OCI-LY1 (cell line): ENCODE results near the gene NAA25.
"Not testable (repeated sequence)": the region's sequence is repeated elsewhere in the genome, so short reads cannot be mapped to it uniquely, and the experiment has no call there.

Experiments
- H2AFZ ChIP-seq: fragments of 200-600 bp; sonication (generic), shearing (Covaris generic); 2 replicates; pipeline ENCODE4 v1.6.0; 2014; ENCODE audit warnings: antibody characterized with exemption, mild to moderate bottlenecking, low read length
- H3F3A ChIP-seq: fragments of 200-600 bp; sonication (generic), shearing (Covaris generic); 2 replicates; pipeline ENCODE4 v1.6.0; 2014; ENCODE audit warnings: mild to moderate bottlenecking, antibody characterized with exemption, low read length, moderate library complexity; ENCODE audit not compliant: insufficient read depth
- H3K27ac ChIP-seq: fragments of 200-600 bp; sonication (generic); 2 replicates; pipeline ENCODE4 v1.5.1; 2014; ENCODE audit warnings: low read length, mixed run types, mild to moderate bottlenecking, low read depth; ENCODE audit not compliant: poor library complexity, severe bottlenecking
- H3K27me3 ChIP-seq: fragments of 200-600 bp; sonication (generic); 2 replicates; pipeline ENCODE4 v1.6.0; 2014; ENCODE audit warnings: antibody characterized with exemption, mild to moderate bottlenecking, low read length, moderate library complexity; ENCODE audit not compliant: insufficient read depth
- H3K36me3 ChIP-seq: fragments of 200-600 bp; sonication (generic); 2 replicates; pipeline ENCODE4 v1.6.1; 2014; ENCODE audit warnings: mild to moderate bottlenecking, antibody characterized with exemption, low read length, moderate library complexity, mixed read lengths; ENCODE audit not compliant: insufficient read depth
- H3K4me1 ChIP-seq: fragments of 200-600 bp; sonication (generic); 2 replicates; pipeline ENCODE4 v1.5.1; 2014; ENCODE audit warnings: mild to moderate bottlenecking, low read length, moderate library complexity; ENCODE audit not compliant: insufficient read depth, severe bottlenecking
- H3K4me2 ChIP-seq: fragments of 200-600 bp; sonication (generic), shearing (Covaris generic); 2 replicates; pipeline ENCODE4 v1.6.1; 2014; ENCODE audit warnings: low read length
- H3K4me3 ChIP-seq: fragments of 200-600 bp; sonication (generic); 2 replicates; pipeline ENCODE4 v1.5.1; 2014; ENCODE audit warnings: low read length, low read depth, mild to moderate bottlenecking, mixed read lengths; ENCODE audit not compliant: poor library complexity, severe bottlenecking
- H3K79me2 ChIP-seq: fragments of 200-600 bp; shearing (Covaris generic); 2 replicates; pipeline ENCODE4 v1.6.1; 2016; ENCODE audit warnings: mixed run types, low read length, mixed read lengths; ENCODE audit not compliant: insufficient read depth
- H3K9ac ChIP-seq: fragments of 200-600 bp; sonication (generic), shearing (Covaris generic); 2 replicates; pipeline ENCODE4 v1.6.1; 2014; ENCODE audit warnings: mild to moderate bottlenecking, low read length, mixed read lengths
- H3K9me2 ChIP-seq: fragments of 200-600 bp; sonication (generic), shearing (Covaris generic); 2 replicates; pipeline ENCODE4 v1.6.1; 2014; ENCODE audit warnings: low read depth, mild to moderate bottlenecking, low read length, mixed read lengths
- H3K9me3 ChIP-seq: fragments of 200-600 bp; shearing (Covaris generic); 2 replicates; pipeline ENCODE4 v1.6.1; 2014; ENCODE audit warnings: low read length, mixed read lengths
- H4K20me1 ChIP-seq: fragments of 200-600 bp; sonication (generic), shearing (Covaris generic); 2 replicates; pipeline ENCODE4 v1.6.0; 2016; ENCODE audit warnings: mild to moderate bottlenecking, low read length; ENCODE audit not compliant: insufficient read depth
- EZH2 ChIP-seq: fragments of 200-600 bp; sonication (generic), shearing (Covaris generic); IDR thresholded peaks from 2 replicates; pipeline ENCODE4 v1.8.0; 2017; ENCODE audit warnings: borderline replicate concordance, mixed run types, mild to moderate bottlenecking, antibody characterized with exemption, low read length, moderate library complexity, mixed read lengths
- TF ChIP-seq, protein P1 (sequence below): fragments of 200-600 bp; sonication (generic), shearing (Covaris generic); IDR thresholded peaks from 2 replicates; pipeline ENCODE4 v1.5.1; 2017; ENCODE audit warnings: mild to moderate bottlenecking, antibody characterized with exemption, low read length, moderate library complexity, mixed read lengths

NAA25 gene

DNA sequence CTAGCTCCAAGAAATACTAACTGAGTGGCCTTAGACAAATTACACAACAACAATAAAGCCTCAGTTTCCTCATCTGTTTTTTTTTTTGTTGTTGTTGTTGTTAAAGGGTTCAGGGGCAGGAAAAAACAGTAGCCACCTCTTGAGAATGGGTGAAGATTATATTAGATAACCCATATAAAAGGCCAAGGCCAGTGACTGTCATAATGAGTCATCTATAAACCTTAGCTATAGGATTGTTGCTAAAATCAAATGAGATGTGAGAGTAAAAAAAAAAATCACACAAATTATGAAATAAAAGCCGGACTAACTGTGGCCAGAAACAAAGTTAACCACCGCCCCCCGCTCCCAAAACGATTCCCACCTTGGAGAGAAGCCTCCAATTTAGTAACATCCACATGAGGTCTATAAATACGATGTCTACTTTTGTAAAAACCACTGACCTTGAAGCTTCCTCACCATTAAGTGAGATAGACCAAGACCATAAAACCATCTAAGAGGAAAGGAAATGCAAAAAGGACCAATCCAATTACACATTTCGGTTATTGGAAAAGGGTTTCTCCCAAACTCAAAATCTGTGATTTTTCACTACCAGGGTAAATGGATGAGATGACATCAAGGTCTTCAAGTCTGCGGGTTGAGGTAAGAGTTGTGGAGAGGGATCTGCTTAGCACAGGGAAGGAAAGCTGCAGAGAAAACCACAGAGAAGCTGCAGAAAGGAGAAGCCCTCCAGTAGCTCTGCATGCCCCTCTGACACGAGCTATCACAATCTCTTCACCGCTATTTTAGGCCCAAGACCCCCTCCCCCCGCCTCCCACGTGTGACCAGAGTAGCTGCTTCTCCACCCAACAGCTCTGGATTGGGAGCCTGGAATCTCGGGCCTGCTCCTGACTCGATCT is 1.0 kb downstream of the NAA25 start:
- H4K20me1 ChIP-seq = no peaks in the 10 kb centered on the region
- H3K36me3 ChIP-seq = peaks cover 27% of the 10 kb centered on the region; the same call in 1 of the 2 replicates
- H3K4me2 ChIP-seq = peak overlapping the region; percentile 74

DNA sequence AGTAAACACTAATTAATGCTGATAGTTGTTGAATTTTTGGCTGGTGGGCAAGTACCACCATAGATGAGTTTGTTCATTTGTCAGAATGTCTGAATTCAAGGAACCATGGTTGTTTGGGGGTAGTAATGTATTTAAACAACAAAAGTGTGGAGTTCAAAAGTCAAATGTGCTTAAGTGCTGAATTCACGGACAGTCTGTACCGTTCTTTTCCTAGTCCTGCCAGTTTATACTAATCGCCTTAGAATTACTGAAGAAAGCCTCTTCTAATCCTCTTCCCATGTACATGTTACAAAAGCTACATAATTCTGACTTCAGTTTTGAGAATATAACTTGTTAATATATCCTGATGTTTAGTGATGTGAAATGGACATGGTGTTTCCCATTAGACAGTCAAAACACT is 2.7 kb downstream of the NAA25 start:
- TF ChIP-seq EZH2 = no peak
- TF ChIP-seq, protein P1, sequence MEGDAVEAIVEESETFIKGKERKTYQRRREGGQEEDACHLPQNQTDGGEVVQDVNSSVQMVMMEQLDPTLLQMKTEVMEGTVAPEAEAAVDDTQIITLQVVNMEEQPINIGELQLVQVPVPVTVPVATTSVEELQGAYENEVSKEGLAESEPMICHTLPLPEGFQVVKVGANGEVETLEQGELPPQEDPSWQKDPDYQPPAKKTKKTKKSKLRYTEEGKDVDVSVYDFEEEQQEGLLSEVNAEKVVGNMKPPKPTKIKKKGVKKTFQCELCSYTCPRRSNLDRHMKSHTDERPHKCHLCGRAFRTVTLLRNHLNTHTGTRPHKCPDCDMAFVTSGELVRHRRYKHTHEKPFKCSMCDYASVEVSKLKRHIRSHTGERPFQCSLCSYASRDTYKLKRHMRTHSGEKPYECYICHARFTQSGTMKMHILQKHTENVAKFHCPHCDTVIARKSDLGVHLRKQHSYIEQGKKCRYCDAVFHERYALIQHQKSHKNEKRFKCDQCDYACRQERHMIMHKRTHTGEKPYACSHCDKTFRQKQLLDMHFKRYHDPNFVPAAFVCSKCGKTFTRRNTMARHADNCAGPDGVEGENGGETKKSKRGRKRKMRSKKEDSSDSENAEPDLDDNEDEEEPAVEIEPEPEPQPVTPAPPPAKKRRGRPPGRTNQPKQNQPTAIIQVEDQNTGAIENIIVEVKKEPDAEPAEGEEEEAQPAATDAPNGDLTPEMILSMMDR = no peak

More for the DNA sequence above, 1.0 kb downstream of the NAA25 start:
- no peaks in the 10 kb centered on the region for H3K9me2 ChIP-seq
- peak overlapping the region; percentile 82 for H3K9ac ChIP-seq
- H3K27ac ChIP-seq = peak overlapping the region; percentile 82
- H2AFZ ChIP-seq = no peak overlapping the region
- peak overlapping the region; percentile 96 for H3K4me3 ChIP-seq
- no peaks in the 10 kb centered on the region for H3F3A ChIP-seq
- H3K9me3 ChIP-seq = no peaks in the 10 kb centered on the region
- peaks cover 41% of the 10 kb centered on the region for H3K4me1 ChIP-seq
- no peaks in the 10 kb centered on the region for H3K27me3 ChIP-seq
- TF ChIP-seq, protein P1 = no peak
- no peak for TF ChIP-seq EZH2
- peaks cover 63% of the 10 kb centered on the region for H3K79me2 ChIP-seq

DNA sequence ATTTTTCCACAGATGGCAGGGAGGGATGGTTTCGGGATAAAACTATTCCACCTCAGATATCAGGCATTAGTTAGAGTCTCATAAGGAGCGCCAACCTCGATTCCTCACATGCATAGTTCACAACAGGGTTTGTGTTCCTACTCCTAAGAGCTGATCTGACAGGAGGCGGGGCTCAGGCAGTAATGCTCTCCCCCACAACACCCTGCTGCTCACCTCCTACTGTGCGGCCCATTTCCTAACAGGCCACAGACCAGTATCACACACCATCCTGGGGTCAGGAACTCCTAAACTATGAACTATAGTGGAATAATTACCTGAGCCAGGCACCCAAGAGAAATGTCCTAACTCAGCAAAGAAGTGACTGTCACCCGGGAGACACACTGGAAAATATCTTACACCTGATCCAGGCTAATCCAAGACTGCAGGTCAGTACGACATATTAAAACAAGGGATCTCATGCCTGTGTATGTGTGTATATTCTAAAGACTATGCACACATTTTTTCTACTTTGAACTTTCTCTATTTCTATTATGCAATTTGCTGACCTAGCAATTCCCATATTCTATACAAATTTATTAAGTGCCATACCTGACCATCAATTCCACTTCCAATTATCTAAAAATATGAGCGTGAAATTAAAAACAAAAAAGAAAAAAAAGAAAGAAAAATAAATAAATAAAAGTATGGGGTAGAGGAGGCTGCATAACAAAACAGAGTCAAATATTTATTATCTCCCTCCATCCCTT is 4.7 kb downstream of the NAA25 start:
- H3K9me2 ChIP-seq = no peaks in the 10 kb centered on the region
- peaks cover 54% of the 10 kb centered on the region for H3K36me3 ChIP-seq
- TF ChIP-seq, protein P1 = no peak
- no peak for TF ChIP-seq EZH2
- H3K9me3 ChIP-seq = no peaks in the 10 kb centered on the region
- no peak overlapping the region for H3K4me2 ChIP-seq
- peaks cover 85% of the 10 kb centered on the region for H3K79me2 ChIP-seq
- H3K4me1 ChIP-seq = peaks cover 28% of the 10 kb centered on the region
- no peaks in the 10 kb centered on the region for H4K20me1 ChIP-seq
- no peaks in the 10 kb centered on the region for H3K27me3 ChIP-seq
- no peak overlapping the region for H3K27ac ChIP-seq
- no peak overlapping the region for H2AFZ ChIP-seq
- no peaks in the 10 kb centered on the region for H3F3A ChIP-seq
- no peak overlapping the region for H3K9ac ChIP-seq
- no peak overlapping the region for H3K4me3 ChIP-seq

More for the DNA sequence above, 2.7 kb downstream of the NAA25 start:
- no peaks in the 10 kb centered on the region for H3K9me3 ChIP-seq
- H3K79me2 ChIP-seq = peaks cover 73% of the 10 kb centered on the region
- no peak overlapping the region for H3K9ac ChIP-seq
- H2AFZ ChIP-seq = no peak overlapping the region
- no peak overlapping the region for H3K4me3 ChIP-seq
- H3K36me3 ChIP-seq = peaks cover 36% of the 10 kb centered on the region
- H4K20me1 ChIP-seq = no peaks in the 10 kb centered on the region
- no peaks in the 10 kb centered on the region for H3F3A ChIP-seq
- H3K4me2 ChIP-seq = peak overlapping the region; percentile 74
- no peaks in the 10 kb centered on the region for H3K27me3 ChIP-seq
- H3K27ac ChIP-seq = no peak overlapping the region
- no peaks in the 10 kb centered on the region for H3K9me2 ChIP-seq
- H3K4me1 ChIP-seq = peaks cover 41% of the 10 kb centered on the region

DNA sequence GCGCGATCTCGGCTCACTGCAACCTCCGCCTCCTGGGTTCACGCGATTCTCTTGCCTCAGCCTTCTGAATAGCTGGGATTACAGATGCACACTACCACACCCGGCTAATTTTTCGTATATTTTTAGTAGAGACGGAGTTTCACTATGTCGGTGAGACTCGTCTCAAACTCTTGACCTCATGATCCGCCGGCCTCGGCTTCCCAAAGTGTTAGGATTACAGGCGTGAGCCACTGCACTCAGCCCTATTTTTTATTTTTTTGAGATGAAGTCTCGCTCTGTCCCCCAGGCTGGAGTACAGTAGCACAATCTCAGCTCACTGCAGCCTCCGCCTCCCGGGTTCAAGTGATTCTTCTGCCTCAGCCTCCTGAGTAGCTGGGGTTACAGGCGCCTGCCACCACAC is 5.8 kb downstream of the NAA25 start:
- peaks cover 28% of the 10 kb centered on the region for H3K4me1 ChIP-seq
- not testable (repeated sequence) for H3F3A ChIP-seq, H3K27ac ChIP-seq, H3K9ac ChIP-seq, H4K20me1 ChIP-seq, H3K27me3 ChIP-seq, H3K9me2 ChIP-seq, H3K4me2 ChIP-seq, H2AFZ ChIP-seq, H3K9me3 ChIP-seq, H3K4me3 ChIP-seq
- peaks cover 82% of the 10 kb centered on the region for H3K79me2 ChIP-seq
- H3K36me3 ChIP-seq = peaks cover 62% of the 10 kb centered on the region
